H1 (cell line): ENCODE results near the gene FOXL1. TPM values are rescaled to one million over a fixed set of nuclear protein-coding genes. Genes with fewer than 3 reads are reported as not detected.

Experiments
- CTCF ChIA-PET: fragments of 300-600 bp; sonication (Branson Sonifier 250); formaldehyde crosslinking; loops from one replicate; lab custom pipeline; 2021; ENCODE audit not compliant: partially characterized antibody; lab: Charles Lee
- POLR2A ChIA-PET: fragments of 300-600 bp; sonication (Branson Sonifier 250); formaldehyde crosslinking; loops from one replicate; lab custom pipeline; 2021; ENCODE audit warnings: inconsistent platforms; ENCODE audit not compliant: partially characterized antibody; lab: Charles Lee
- DNase-seq, 2 experiments: peaks; one replicate each; pipeline versions ENCODE4 v3.0.0 to v3.0.0-alpha.2; 2010 to 2022; ENCODE audit warnings: low spot score in 2 of 2, low read depth in 1 of 2, mixed read lengths in 1 of 2
- FAIRE-seq: peaks from 2 replicates; lab custom pipeline; 2011; peaks lifted over from hg19 to GRCh38; lab: Jason Lieb, UNC
- H2AFZ ChIP-seq: 2 replicates; pipeline ENCODE4 v1.8.1; 2012; ENCODE audit warnings: low read length, inconsistent platforms
- H2AK5ac ChIP-seq: 2 replicates; pipeline ENCODE4 v1.6.1; 2013; ENCODE audit warnings: low read depth, low read length
- H2BK120ac ChIP-seq: replicated peaks from 2 replicates; pipeline ENCODE3; 2013; ENCODE audit warnings: low read depth, low read length, inconsistent platforms
- H2BK12ac ChIP-seq: 2 replicates; pipeline ENCODE4 v1.6.1; 2013; ENCODE audit warnings: low read depth, low read length
- H2BK15ac ChIP-seq: 2 replicates; pipeline ENCODE4 v1.6.1; 2013; ENCODE audit warnings: low read length
- H2BK20ac ChIP-seq: 2 replicates; pipeline ENCODE4 v1.6.1; 2013; ENCODE audit warnings: low read length
- H2BK5ac ChIP-seq: 2 replicates; pipeline ENCODE4 v1.6.1; 2013; ENCODE audit warnings: low read depth, low read length
- H3K14ac ChIP-seq: 2 replicates; pipeline ENCODE4 v1.6.1; 2013; ENCODE audit warnings: inconsistent platforms; ENCODE audit not compliant: insufficient read length
- H3K18ac ChIP-seq: 2 replicates; pipeline ENCODE4 v1.6.1; 2013; ENCODE audit warnings: low read length; ENCODE audit errors: extremely low read depth
- H3K23ac ChIP-seq: 2 replicates; pipeline ENCODE4 v1.6.1; 2013; ENCODE audit warnings: inconsistent platforms; ENCODE audit not compliant: insufficient read length
- H3K23me2 ChIP-seq: 2 replicates; pipeline ENCODE4 v1.6.1; 2013; ENCODE audit warnings: low read depth, low read length
- H3K27ac ChIP-seq: 2 replicates; pipeline ENCODE4 v1.6.1; 2011; ENCODE audit warnings: low read depth, low read length, inconsistent platforms
- H3K27me3 ChIP-seq, 4 experiments: replicated peaks in 1 of 4; 1 replicate in 1 of 4; 2 replicates in 3 of 4; pipeline versions ENCODE4 v1.6.1 to v1.8.1; 2011 to 2013; ENCODE audit warnings: low read length in 3 of 4, mild to moderate bottlenecking in 3 of 4, inconsistent platforms in 2 of 4, mixed read lengths in 2 of 4, moderate library complexity in 1 of 4; ENCODE audit not compliant: control insufficient read depth in 3 of 4, insufficient read depth in 3 of 4; ENCODE audit errors: extremely low read depth in 1 of 4
- H3K36me3 ChIP-seq, 4 experiments: 2 replicates each; pipeline versions ENCODE4 v1.6.1 to v1.8.1; 2011 to 2013; ENCODE audit warnings: mild to moderate bottlenecking in 4 of 4, low read length in 3 of 4, moderate library complexity in 2 of 4, control low read depth in 1 of 4, inconsistent platforms in 1 of 4; ENCODE audit not compliant: insufficient read depth in 4 of 4, control insufficient read depth in 2 of 4
- H3K4ac ChIP-seq: replicated peaks from 2 replicates; pipeline ENCODE3; 2013; ENCODE audit warnings: low read length, low read depth, mixed read lengths, inconsistent platforms; ENCODE audit not compliant: insufficient read length
- H3K4me1 ChIP-seq, 4 experiments: replicated peaks in 1 of 4; 1 replicate in 1 of 4; 2 replicates in 3 of 4; pipeline versions ENCODE4 v1.6.1 to v1.8.1; 2011 to 2013; ENCODE audit warnings: low read length in 3 of 4, inconsistent platforms in 2 of 4, mixed read lengths in 1 of 4; ENCODE audit not compliant: insufficient read depth in 4 of 4, control insufficient read depth in 3 of 4
- H3K4me2 ChIP-seq, 2 experiments: 2 replicates each; pipeline versions ENCODE4 v1.6.1 to v1.8.1; 2011 to 2013; ENCODE audit warnings: low read depth in 2 of 2, low read length in 2 of 2, control low read depth in 1 of 2, inconsistent platforms in 1 of 2, mild to moderate bottlenecking in 1 of 2; ENCODE audit not compliant: insufficient read depth in 1 of 2
- H3K4me3 ChIP-seq, 4 experiments: fragments of 200-600, 300-600 bp in 1 of 4; sonication (generic), shearing (Covaris generic), sonication (Bioruptor Twin) in 1 of 4; 2 replicates each; pipeline versions ENCODE4 v1.5.1 to v1.8.1; 2011 to 2016; ENCODE audit warnings: low read length in 4 of 4, low read depth in 3 of 4, control low read depth in 2 of 4, inconsistent platforms in 2 of 4, mild to moderate bottlenecking in 2 of 4, mixed read lengths in 1 of 4, moderate library complexity in 1 of 4; ENCODE audit not compliant: insufficient read depth in 2 of 4; ENCODE audit errors: extremely low read depth in 1 of 4
- H3K56ac ChIP-seq: replicated peaks from 2 replicates; pipeline ENCODE3; 2013; ENCODE audit warnings: low read depth, mild to moderate bottlenecking, mixed read lengths, low read length, inconsistent platforms; ENCODE audit not compliant: insufficient read length
- H3K79me1 ChIP-seq: 2 replicates; pipeline ENCODE4 v1.6.1; 2013; ENCODE audit warnings: low read depth, low read length, control low read depth
- H3K79me2 ChIP-seq, 2 experiments: 2 replicates each; pipeline versions ENCODE4 v1.6.1 to v1.8.1; 2012 to 2013; ENCODE audit warnings: low read length in 2 of 2, mild to moderate bottlenecking in 2 of 2, inconsistent platforms in 1 of 2; ENCODE audit not compliant: insufficient read depth in 2 of 2, control insufficient read depth in 1 of 2
- H3K9ac ChIP-seq, 4 experiments: replicated peaks in 1 of 4; 1 replicate in 1 of 4; 2 replicates in 3 of 4; pipeline versions ENCODE4 v1.6.1 to v1.8.1; 2011 to 2013; ENCODE audit warnings: low read depth in 3 of 4, low read length in 3 of 4, control low read depth in 2 of 4, mild to moderate bottlenecking in 2 of 4, moderate library complexity in 2 of 4, inconsistent platforms in 1 of 4; ENCODE audit errors: extremely low read depth in 1 of 4
- H3K9me3 ChIP-seq, 2 experiments: 2 replicates each; pipeline versions ENCODE4 v1.6.1 to v1.8.1; 2012 to 2013; ENCODE audit warnings: mild to moderate bottlenecking in 2 of 2, moderate library complexity in 2 of 2, control low read depth in 1 of 2, inconsistent platforms in 1 of 2, low read depth in 1 of 2, low read length in 1 of 2, mixed read lengths in 1 of 2; ENCODE audit not compliant: insufficient read depth in 2 of 2
- H4K20me1 ChIP-seq, 2 experiments: replicated peaks in 1 of 2; 2 replicates each; pipeline versions ENCODE3 to v1.8.1; 2011 to 2013; ENCODE audit warnings: inconsistent platforms in 2 of 2, low read length in 2 of 2, mild to moderate bottlenecking in 1 of 2; ENCODE audit not compliant: insufficient read depth in 2 of 2, control insufficient read depth in 1 of 2
- H4K5ac ChIP-seq: 2 replicates; pipeline ENCODE4 v1.6.1; 2013; ENCODE audit warnings: low read length, low read depth, mixed read lengths, inconsistent platforms; ENCODE audit not compliant: insufficient read length
- H4K8ac ChIP-seq: 2 replicates; pipeline ENCODE4 v1.8.0; 2013; ENCODE audit warnings: mild to moderate bottlenecking, moderate library complexity, low read length, inconsistent platforms; ENCODE audit not compliant: insufficient read depth; ENCODE audit errors: extremely low read depth
- H4K91ac ChIP-seq: replicated peaks from 2 replicates; pipeline ENCODE3; 2013; ENCODE audit warnings: low read length, mixed read lengths, inconsistent platforms; ENCODE audit not compliant: insufficient read length
- E2F6 ChIP-seq: IDR thresholded peaks from 2 replicates; pipeline ENCODE4 v1.6.1; 2012; ENCODE audit warnings: inconsistent platforms
- SAP30 ChIP-seq: fragments of 300-600 bp; sonication (generic); IDR thresholded peaks from 2 replicates; pipeline ENCODE4 v1.7.1; 2012; ENCODE audit warnings: low read length, moderate library complexity, mild to moderate bottlenecking, inconsistent platforms; ENCODE audit not compliant: insufficient read depth, insufficient replicate concordance
- WGBS, 2 experiments: shearing (Covaris generic) in 1 of 2; methylation state at CpG; one replicate each; pipeline versions ENCODE4 v1.1.6 to v1.1.7; 2013 to 2015; ENCODE audit warnings: low lambda C conversion rate in 2 of 2, mixed read lengths in 2 of 2, inconsistent platforms in 1 of 2, low coverage in 1 of 2, missing lambda C conversion rate in 1 of 2; ENCODE audit not compliant: insufficient replicate concordance in 2 of 2, insufficient coverage in 1 of 2, insufficient read length in 1 of 2; ENCODE audit errors: extremely low coverage in 1 of 2, missing lambda C conversion rate in 1 of 2; 5-methylcytosine and 5-hydroxymethylcytosine counted together
- polyA plus RNA-seq, 7 experiments: library from polyadenylated mRNA; depleted of rRNA in 3 of 7; stranded (reverse) in 5 of 7; unstranded in 2 of 7; fragments of >200 nt in 5 of 7; fragments of 200-250 nt in 2 of 7; gene quantifications; 1 replicate in 5 of 7; 2 replicates in 1 of 7; 4 replicates in 1 of 7; pipeline versions ENCODE4 v1.2.1 to v1.2.3, GENCODE V29; 2011 to 2013; ENCODE audit warnings: missing spikeins in 2 of 7, mixed read lengths in 2 of 7
- total RNA-seq: library from RNA; stranded (reverse); fragmentation: NEBNext Ultra II Directional; extraction: Animal tissue kit (Norgen Biotek cat#: 25700); gene quantifications from 2 replicates; pipeline ENCODE4 v1.2.1, GENCODE V29; 2021

The FOXL1 gene
- total and polyA plus RNA-seq, 2 of the 8 experiments (the other 6 are each of a cell fraction or from before 2014, with no cell fraction given): 0.03 TPM; not detected in 1

GRCh38 chr16:86559802-86560305 is 18.5 kb upstream of the FOXL1 start:
- H2BK15ac ChIP-seq: no peak overlapping the region
- H3K14ac ChIP-seq: no peak overlapping the region
- H3K56ac ChIP-seq: no peak overlapping the region
- no peak overlapping the region for H4K91ac ChIP-seq
- H2BK5ac ChIP-seq: no peak overlapping the region
- H2AFZ ChIP-seq: no peak overlapping the region
- no peak overlapping the region for H3K23ac ChIP-seq
- H3K27ac ChIP-seq: no peak overlapping the region
- peaks cover 0 to 7% (median 3%) of the 10 kb centered on the region in 4 experiments; a peak in 4 of 7 replicates for H3K4me1 ChIP-seq
- no peaks in the 10 kb centered on the region for H3K79me2 ChIP-seq
- FAIRE-seq (no peak), DNase-seq (no peak)
- peaks cover 0 to 3% of the 10 kb centered on the region in 2 experiments for H4K20me1 ChIP-seq
- ChIA-PET POLR2A (no interaction called here), CTCF (no interaction called here)
- H3K4me2 ChIP-seq: no peak overlapping the region
- no peaks in the 10 kb centered on the region; a peak in 1 of 4 replicates for H3K9me3 ChIP-seq
- no peak overlapping the region for H2BK12ac ChIP-seq
- H4K8ac ChIP-seq: no peak overlapping the region
- no peak overlapping the region for H2AK5ac ChIP-seq
- H3K79me1 ChIP-seq: no peaks in the 10 kb centered on the region
- H3K36me3 ChIP-seq: no peaks in the 10 kb centered on the region
- H3K4me3 ChIP-seq: no peak overlapping the region
- no peak overlapping the region for H3K18ac ChIP-seq
- no peak overlapping the region for H2BK120ac ChIP-seq
- peaks cover 4% of the 10 kb centered on the region; the same call in 1 of the 2 replicates for H3K23me2 ChIP-seq
- no peak overlapping the region for H2BK20ac ChIP-seq
- H4K5ac ChIP-seq: no peak overlapping the region
- 70% methylated on average over 5 of the region's 9 CpGs; no CpG with 5 or more reads in 1 of the 2 experiments for WGBS, 2 experiments
- no peak overlapping the region for H3K9ac ChIP-seq
- TF ChIP-seq SAP30: no peak
- no peak for TF ChIP-seq E2F6
- no peak overlapping the region for H3K4ac ChIP-seq
- H3K27me3 ChIP-seq: peaks cover 9 to 25% (median 16%) of the 10 kb centered on the region in 4 experiments; a peak in 6 of 7 replicates
